NK-92 treated with Interleukin-12 subunit alpha and Interleukin-12 subunit beta, amount 100 ng/mL, for 24 hours (cell line): ENCODE measurements around the gene SLC6A13.
A peak's percentile ranks its signal among the peaks of the same experiment; 100 is the strongest.
"Not testable (repeated sequence)": the region's sequence is repeated elsewhere in the genome, so short reads cannot be mapped to it uniquely, and the experiment has no call there.

ENCODE experiments used
- DNase-seq: peaks from one replicate; lab custom pipeline; 2025; lab: John Stamatoyannopoulos, UW

The SLC6A13 gene

DNA sequence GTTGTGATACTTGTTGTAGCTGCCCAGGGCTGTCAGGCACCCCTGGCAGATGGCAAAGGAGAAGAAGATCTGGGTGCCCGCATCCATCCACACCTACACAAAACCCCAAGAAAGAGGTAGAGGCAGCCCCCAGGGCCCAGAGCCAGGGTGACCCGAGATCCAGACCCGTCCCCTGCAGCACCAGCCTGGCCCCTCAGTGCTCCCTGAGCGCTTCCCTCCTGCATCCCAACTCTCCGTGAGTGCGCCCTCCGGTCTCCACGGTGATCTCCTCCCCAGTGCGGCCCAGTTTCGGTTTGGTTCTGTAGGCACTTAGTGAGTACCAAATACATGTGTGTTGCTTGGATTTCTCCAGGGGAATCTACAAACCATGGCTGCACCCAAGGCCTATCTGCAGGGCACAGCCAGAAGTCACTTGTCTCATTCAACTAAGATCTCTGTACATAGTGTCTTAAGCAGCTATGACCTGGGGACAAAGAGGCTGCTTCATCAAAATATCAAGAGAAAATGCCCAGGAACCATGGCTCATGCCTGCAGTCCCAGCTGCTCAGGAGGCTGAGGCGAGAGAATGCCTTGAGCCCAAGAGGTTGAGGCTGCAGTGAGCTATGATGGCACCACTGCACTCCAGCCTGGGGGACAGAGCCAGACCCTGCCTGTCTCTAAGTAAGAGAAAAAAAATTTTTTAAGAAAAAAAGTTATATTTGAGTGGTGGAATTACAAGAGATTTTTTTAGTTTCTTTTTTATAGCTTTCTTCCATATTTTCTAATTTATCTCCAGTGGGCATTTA lies 64.5 kb downstream of the SLC6A13 start:
- DNase-seq = no peak

DNA sequence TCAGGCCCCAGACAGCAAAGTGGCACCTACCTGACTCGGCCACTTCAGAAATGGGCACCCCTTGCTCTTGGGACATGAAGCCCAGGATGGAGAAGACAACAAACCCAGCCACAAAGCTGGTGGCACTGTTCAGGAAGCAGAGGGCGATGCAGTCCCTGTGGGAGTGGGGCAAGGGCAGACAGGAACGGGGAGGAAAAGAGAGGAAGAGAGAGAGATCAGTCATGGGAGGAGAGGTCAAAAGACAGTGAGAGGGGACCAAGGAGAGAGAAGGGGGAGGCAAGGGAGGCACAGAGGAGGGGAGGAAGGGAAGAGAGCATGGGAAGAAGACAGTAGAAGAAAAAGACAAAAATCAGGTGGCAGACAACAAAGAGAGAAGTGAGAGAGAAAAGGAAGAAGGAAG lies 65.3 kb downstream of the SLC6A13 start:
- DNase-seq = no peak

DNA sequence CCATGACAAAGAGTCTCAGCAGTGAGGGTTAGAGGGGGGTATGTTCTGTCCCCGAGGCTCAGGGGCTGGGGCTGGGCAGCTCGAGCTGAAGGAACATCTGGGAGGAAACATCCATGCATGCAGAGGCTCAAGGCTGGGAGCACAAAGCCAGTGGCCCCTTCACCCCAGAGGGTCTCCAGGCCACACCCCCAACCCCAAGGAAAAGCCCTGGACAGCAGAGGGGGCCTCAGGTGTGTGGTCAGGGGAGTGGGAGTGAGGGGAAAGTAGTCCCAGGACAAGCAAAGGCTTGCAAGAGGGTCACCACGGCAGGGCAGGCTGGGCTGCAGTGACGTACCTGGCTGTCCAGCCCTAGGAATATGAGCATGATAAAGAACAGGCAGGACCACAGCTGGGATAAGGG lies 66.2 kb downstream of the SLC6A13 start:
- DNase-seq = no peak

DNA sequence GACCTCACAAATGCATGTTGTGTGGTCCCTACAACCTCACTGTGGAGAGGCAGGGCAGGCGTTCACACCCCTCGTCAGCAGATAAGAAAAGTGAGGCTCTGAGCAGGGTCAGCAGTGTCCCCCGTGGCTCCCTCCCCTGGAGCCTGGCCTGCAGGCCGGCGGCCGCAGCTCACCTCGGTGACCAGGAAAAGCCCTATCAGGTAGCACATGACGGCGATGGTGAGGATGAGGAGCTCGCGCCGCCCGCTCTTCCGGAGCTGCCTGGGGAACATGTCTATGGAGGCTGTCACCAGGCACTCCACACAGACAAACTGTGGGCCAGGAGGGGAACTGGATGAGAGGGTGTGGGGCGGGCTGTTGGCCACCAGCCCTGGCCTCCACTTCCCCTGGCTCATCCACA lies 66.7 kb downstream of the SLC6A13 start:
- no peak for DNase-seq

DNA sequence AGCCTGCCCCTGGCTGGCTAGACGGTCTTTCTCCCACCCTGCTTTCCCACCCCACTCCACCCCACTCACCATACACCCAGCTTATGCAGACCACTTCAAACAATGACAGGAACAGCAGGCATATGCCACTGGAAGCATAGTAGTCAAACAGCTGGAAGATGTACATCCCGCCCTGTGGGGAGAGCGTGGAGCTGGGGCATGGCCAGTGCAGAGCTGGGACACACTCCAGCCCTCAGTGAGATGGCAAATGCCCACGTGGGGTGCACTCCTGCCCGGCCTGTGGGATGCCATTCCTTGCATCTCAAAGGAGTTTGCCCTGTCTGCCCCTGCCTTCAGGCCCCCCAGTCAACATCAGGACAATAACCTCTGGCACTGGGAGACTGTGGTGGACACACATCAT lies 67.5 kb downstream of the SLC6A13 start:
- no peak for DNase-seq

DNA sequence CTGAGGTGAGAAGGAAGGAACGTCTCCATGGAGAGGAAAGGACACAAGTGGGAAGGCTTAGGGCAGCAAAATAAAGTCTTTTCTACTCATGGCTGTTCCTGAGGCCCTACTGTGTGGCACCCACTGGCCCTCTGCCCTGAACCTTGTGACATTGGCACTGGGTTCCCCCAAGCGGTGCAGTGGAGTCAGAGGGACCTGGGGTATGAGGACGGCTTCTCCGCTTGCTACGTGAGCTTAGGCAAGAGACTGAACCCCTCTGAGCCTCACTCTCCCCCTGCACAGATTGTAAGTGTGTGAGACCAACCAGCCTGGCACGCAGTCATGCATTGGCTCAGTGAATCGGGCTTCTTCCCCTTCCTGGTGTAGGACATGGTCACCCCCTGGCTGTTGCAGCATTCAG lies 68.4 kb downstream of the SLC6A13 start:
- DNase-seq = no peak

DNA sequence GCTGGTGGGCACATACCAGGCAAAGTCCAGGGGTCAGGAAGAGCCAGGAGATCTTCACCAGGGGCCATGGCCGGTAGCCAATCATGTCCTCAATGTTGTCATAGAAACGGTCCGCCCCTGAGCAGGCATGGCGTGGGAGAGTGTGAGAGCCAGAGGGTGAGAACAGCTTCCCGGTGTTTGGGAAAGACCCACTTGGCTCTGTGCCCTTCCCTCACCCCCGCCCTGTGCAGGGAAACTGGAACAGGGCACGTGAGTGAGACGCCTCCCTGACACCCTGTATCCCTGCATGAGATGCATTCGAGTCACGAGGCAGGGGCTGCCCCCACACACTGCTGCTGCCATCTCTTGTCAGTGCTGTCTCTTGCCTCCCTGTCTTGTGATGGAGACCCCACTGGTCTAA lies 69.4 kb downstream of the SLC6A13 start:
- no peak for DNase-seq

DNA sequence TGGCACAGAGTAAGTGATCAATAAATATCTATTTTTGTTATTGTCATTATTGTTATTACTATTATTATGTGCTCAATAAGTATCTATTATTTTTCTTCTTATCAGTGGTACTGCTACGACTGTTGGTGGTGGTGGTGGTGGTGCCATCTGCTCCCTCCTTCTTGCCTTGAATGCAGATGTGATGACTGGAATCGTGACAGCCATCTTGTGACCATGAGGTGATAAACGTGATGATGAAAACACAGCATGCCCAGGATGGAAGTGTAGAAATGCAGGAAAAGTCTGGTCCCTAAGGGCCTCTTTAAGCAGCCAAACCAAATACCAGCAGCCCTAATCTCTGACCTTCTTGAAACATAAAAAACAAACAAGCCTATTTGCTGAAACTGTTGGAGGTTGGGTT lies 71.1 kb downstream of the SLC6A13 start:
- DNase-seq = no peak

DNA sequence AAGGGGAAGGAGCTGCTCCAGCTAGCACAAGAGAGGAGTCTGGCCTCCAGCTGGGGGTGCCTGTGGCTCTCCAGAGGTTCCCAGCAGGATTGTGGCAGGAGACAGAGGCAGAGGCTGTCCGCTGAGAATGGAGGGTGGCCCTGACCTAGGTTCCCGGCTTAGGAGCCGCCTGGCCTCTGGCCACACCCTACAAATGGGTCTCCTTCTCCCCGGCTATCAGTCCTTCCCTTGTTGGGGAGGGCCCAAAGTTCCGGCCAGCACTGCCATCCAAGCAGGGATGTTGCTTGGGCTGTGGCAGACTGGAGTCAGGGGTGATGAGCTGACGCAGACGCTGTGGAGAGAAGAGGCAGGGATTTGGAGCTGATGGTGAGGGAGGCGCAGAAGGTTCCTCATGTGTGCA lies 71.8 kb downstream of the SLC6A13 start:
- no peak for DNase-seq

DNA sequence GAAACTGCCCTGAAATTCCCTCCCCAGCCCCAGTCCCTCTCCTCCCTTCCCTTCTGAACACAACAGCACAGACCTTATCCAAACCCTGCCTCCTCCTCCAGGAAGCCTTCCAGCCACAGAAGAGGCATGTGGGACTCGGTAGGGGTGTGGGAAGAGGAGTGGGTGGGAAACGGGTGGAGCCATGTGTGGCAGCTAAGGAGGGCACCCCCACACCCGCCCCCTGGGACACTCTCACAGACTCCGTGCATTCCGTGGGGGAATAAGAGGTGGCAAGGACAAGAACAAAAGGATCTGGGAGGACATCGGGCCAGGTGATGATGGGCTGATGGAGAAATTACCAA lies 73.0 kb downstream of the SLC6A13 start:
- DNase-seq = no peak

DNA sequence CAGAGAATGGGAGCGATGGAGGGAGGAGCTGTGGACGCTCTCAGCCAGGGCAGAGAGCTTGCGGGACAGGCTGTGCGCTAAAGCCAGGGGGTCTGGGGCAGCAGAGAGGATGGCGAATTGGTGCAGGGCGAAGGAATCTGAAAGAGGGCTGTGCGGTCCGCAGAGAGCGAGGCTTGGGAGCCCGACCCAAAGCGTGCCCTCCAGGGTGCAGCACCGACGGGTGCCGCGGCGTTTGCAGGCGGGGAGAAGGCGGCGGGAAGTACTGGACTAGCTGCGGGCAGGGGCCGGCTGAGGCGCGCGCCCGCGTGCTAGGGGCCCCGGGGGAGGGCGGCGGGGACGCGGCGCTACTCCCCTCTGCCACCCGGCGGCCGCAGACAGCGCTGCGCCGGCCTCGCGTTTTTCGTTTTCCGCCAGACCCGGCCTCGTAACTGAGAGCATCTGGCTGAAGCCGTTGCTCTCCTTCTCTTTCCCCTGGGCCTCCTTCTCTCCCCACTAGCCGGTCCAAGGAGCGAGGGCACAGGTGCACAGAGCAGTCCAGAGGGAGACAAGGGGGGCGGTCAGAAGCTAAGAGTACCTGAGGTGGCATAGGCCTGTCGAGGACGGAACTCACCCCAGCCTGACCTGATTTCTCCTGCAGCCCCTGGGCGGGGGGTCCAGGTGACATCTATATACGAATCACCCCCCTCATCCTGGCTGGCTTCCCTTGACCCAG lies 73.6 kb downstream of the SLC6A13 start:
- no peak for DNase-seq

DNA sequence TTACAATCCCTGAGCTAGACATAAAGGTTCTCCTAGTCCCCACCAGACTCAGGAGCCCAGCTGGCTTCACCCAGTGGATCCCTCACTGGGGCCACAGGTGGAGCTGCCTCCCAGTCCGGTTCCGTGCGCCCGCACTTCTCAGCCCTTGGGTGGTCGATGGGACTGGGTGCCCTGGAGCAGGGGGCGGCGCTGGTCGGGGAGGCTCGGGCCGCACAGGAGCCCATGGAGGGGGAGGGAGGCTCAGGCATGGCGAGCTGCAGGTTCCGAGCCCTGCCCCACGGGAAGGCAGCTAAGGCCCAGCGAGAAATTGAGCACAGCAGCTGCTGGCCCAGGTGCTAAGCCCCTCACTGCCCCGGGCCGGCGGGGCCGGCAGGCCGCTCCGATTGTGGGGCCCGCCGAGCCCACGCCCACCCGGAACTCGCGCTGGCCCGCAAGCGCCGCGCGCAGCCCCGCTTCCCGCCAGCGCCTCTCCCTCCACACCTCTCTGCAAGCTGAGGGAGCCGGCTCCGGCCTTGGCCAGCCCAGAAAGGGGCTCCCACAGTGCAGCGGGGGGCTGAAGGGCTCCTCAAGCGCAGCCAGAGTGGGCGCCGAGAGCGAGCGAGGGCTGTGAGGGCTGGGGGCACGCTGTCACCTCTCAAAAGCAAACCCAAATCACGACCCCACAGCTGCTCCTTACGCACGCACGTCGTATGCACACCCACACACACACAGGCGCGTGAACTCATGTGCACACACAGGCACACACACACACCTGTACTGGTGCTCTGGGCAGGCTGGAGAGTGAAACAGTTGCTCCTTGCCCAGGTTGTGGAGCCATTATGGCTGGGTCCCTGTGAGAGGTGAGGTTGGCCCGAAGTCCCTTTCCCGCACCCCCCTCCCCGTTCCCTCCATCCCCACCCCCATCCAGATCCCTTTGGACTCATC lies 74.4 kb downstream of the SLC6A13 start:
- not testable (repeated sequence) for DNase-seq

DNA sequence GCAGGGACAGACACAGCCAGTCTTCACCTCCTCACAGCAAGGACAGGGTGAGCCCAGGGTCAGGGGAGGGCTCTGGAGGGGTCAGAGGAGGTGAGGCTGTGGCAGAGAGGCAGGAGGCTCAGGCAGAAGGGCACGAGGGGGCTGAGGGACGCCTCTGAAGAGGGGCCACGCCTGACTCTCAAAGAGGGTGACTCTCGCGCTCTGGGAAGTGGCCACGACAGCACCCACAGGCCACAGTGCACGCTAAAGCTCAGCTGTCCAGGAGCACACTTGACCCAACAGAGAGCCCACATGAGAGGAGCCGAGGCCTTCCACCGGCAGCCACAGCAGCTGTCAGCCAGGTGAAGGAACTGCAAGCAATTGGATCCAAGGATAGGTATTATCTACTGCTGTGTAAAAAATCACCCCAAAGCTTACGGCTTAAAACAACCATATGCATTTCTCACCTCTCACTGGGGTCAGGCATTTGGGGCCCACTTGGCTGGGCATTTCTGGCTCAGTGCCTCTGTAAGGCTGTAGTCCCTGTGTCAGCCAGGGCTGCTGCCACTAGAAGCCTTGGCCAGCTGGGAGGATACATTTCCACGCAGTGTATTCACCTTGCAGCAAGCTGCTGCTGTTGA lies 76.5 kb downstream of the SLC6A13 start:
- DNase-seq = no peak

DNA sequence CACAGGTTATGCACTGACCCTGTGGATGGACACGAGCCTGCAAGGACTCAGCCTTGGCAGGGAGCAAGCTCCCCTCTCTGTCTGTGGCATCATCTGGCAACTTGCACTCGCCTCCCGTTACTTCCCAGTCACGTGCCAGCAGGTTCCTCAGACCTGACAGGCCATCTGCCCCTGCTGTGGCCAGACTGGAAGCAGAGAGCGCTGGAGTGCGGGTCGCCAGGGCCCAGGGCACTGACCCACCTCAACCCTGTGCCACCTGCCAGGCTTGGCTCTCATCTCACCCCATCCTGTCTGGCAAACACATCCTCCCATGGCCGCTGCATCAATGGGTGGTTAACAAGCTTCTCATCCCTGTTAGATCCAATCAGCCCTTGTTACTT lies 77.1 kb downstream of the SLC6A13 start:
- no peak for DNase-seq

DNA sequence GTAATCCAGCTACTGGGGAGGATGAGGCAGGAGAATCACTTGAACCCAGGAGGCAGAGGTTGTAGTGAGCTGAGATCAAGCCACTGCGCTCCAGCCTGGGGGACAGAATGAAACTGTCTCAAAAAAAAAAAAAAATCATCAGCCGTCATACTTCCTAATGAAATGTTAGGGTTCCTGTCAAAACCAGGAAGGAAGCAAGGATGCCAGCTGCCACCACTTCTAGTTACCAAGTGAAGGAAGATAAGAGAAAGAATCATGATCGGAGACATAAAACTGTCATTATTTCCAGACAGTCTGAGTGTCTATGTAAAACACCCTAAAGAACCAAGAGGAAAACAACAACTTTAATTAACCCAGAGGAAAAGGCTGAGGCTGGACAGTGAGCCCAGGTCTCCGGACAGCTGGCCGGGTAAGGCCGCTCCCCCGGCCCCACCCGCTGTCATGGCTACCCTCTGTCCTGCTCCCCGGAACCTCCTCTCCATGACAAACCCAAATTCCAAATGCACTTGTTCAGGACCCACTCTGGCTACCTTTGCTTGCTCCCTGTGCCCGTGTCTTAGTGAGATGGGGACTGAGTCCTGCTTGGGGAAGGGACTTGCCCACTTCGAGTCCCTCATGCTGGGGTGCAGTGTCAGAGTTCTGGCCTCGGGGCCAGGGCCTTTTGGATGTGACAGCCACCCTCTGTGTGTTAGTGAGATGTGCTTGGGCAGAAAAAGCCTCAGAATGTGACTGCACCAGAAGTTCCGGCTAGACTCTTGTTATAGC lies 77.6 kb downstream of the SLC6A13 start:
- DNase-seq = no peak

DNA sequence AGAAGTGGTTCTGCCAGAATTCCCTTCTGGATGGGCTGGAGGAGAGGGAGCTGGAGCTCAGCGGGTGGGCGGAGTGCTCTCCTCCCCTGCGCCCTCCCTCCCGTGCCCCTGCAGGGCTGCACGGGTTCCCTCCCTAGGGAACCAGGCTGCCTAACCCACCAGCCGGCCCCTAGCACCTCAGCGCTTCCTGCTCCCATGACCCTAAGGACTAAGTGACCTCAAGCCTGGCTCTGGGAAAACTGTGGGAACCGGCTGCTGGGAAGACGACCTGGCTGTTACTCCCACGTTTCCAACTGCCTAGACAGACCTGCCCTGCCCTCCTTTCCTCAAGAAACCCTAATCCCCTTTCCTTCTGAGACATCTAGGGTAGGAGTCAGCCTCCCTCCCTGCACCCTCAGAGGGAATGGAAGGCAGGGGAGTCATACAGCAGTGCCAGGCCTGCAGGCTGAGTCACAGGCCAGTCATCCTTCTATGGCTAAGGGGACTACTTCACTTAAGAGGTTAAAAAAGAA lies 80.2 kb downstream of the SLC6A13 start:
- DNase-seq = no peak

DNA sequence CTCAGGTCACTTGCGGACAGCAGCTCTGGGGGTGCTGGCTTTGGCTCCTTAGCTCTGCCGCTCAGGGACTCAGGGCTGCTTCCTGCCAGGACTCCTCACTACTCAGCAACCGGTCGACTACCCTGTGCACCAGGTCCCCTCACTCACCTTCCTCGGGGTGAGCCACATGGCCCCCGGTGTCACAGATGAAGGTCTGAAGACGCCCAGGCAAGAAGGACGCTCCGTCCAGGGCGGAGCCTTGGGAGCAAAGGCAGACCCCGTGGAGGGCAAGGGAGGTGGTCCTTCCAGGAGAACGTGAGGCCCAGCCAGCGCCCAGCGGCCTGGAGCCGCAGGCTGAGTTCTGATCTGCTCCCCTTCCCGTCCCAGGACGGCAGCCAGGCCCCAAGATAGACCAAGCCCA lies 80.7 kb downstream of the SLC6A13 start:
- DNase-seq = no peak

DNA sequence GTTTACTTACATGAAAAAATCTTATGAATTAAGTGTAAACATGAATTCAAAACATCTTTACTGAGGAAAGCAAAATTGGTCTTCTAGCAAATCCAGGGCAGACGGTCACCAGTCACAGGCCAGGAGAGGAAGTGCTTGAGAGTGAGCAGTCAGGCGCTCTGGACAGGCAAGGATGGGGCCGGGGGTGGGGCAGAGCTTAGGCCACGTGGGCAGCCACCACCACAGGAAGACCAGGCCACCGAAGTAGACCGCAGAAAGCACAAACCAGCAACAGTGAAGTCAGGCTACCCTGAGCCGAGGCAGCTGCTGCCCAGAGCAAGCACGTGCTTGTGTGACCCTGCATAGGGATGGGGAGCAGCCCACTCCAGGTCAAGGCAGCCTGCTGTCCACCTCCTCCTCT lies 82.2 kb downstream of the SLC6A13 start:
- DNase-seq = peak; percentile 16

DNA sequence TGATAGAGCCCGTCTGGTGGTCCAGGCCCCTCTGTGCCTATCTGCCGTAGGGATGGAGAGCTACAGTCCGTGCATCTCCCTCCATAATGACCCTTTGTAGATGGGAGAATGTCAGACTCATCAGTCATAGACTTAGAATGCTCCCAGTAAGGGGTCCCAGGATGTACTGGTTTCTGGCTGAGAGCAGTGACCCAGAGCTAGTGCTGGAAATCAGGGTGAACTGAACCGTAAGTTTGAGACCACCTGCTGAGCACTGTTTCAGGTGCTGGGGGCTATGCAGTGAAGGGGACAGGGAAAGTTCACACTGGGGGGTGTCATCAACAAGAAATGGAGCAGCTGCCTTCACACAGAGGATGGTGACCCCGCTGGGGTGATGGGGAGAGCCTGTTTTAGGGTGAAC lies 82.8 kb downstream of the SLC6A13 start:
- no peak for DNase-seq

DNA sequence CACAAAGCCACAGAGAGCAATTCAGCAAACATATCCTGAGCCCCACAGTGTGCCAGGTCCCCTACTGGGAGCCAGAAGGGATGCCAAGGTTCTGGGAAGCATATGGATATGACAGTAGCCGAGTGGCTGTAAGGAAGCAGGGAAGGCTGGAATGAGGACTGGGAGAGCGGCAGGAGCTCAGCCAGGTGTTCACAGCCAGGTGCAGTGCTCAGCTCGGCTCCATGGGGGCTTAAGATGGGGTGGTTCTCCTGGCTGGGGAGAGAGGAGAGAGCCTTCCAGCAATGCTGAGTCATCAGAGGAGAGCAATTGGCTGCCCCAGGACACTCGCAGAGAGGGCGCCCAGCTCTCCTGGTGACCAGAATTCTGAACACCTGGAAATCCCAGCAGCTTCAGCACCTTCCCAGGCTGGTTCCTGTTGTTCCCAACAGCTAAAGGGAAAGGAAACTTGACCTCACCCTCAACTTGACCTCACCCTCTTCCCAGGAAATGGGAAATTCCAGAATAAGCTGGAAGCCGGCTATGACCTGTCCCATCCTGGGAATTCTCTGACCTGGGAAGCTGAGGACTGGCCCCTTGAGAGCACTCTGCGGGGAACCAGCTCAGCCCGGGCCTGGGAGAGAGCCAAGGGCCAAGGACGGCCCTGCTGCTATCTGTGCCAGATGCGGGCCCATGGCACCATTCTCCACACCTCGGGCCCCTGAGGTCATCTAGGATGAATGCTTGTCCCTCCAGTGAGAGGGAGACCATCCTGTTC lies 83.3 kb downstream of the SLC6A13 start:
- no peak for DNase-seq

DNA sequence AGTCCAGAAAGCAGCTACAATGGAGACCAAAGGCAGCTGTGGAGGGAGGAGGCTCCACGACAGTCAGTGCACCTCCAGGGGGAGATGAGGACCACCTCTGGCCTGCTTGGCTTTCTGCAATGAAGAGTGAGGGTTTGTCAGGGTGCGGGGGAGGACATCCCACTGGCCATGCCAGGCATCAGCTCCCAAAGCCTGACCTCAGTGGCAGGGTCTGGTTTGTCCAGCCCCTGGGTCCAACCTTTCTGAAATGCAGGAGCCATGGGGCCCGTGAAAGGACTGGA lies 83.9 kb downstream of the SLC6A13 start:
- no peak for DNase-seq
